Measurements from ENCODE around the gene ZNF384.
"Not testable (repeated sequence)": the region's sequence is repeated elsewhere in the genome, so short reads cannot be mapped to it uniquely, and the experiment has no call there.

ZNF384 gene

DNA sequence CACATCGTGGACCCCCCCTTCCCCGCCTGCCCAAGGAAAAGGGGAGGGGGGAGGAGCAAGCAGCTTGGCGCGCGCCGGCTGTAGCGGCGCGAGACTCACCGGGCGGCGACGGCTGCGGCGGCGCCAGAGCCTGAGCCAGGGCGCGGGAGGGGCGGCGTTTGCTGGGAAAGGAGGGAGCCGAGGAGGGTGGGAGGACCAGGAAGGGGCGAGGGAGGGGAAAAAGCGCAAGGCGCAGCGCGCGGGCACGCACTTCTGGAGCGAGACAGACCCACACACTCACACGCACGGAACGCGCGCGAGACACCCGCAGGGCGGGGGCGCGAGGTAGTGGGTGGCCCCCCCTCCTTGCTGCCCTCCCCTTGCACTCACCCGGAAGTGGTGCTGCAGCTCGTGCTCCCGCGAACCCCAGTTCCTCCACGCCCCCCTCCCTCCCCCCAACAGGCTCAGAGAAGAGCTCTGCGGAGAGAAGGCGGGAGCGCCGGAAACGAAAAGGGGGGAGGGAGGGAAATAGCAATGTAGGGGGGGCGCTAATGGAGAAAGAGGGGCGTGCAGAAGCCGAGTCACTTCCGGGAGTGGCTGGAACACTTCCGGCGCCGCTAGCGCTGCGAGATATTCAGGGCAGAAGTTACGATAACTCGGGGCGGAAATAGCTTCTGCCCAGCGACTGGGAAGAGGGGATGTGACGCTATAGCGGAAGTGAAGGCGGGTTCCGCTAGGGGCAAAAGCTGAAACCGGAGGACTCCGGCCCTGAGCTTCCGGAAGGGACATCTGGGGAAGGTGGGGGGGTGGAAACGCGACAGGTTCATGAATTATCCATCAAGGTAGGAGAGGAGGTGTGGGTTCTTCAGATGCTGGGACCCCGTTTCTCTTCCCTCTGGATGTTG, at the start of gene ZNF384:
TSS of gene ZNF384 (minus strand) at position 377 of the 884 bp plus-strand sequence. CDS start 9,855 bp downstream, outside the sequence.
- DNase-seq = peak; percentile 84

- DNase-seq = no peak
Observed at GRCh38 chr12:6736754-6737153, 47.6 kb upstream of the ZNF384 start.

- DNase-seq = no peak
Observed at GRCh38 chr12:6735448-6736191, 46.4 kb upstream of the ZNF384 start.

- DNase-seq = no peak
Observed at GRCh38 chr12:6734506-6735387, 45.6 kb upstream of the ZNF384 start.

GRCh38 chr12:6730169-6730568, 41.0 kb upstream of the ZNF384 start:
- no peak for DNase-seq

DNA sequence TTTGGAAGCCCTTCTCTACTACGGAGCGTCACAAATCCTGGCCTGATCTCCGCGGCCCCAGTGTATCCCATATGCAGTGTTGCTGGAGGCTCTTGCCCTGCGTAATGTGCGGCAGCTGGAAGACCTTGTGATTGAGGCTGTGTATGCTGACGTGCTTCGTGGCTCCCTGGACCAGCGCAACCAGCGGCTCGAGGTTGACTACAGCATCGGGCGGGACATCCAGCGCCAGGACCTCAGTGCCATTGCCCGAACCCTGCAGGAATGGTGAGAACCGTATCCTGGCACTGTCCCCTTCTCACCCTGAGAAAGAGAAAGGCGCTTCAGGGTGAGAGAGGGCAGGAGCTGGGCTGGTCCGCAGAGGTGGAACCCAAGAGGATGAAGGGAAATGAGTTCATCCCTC, 40.0 kb upstream of the ZNF384 start:
- no peak for DNase-seq

- DNase-seq = no peak
Observed at GRCh38 chr12:6725350-6725749, 36.2 kb upstream of the ZNF384 start.

DNA sequence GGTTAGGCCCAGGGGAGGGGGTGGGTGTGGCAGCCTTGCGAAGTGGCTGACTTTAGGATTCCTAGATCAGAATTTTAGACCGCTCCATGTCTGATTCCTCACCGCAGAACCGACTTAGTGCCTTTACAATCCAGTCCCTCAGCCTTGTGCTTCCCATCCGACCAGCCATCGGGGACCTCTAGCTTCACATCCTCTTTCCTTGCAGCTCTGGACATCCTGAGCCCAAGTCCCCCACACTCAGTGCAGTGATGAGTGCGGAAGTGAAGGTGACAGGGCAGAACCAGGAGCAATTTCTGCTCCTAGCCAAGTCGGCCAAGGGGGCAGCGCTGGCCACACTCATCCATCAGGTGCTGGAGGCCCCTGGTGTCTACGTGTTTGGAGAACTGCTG, 35.2 kb upstream of the ZNF384 start:
- DNase-seq = no peak

- DNase-seq = peak; percentile 92
Observed at GRCh38 chr12:6723607-6724408, 34.6 kb upstream of the ZNF384 start, which contains the start of gene COPS7A. Gene COPS7A (plus strand): TSS chr12:6724046. CDS start chr12:6724657, 611 bp downstream.

DNA sequence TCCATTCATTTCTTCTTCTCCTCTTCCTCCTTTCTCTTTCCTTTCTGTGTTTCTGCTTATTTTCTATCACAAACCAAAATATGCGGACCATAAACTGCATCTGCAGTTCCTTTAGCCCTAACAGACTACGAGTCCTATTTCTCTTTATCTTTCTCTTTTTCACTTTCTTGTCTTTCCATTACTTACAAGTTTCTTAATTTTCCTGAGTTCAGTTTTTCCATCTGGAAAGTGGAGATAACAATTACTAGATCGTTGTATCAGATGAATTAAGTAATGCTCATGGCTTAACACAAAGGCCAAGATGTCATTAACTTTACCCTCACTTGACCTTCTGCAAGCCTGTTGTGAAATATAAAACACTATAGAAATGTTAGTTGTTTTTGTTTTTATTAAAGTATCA, 33.7 kb upstream of the ZNF384 start:
- DNase-seq = no peak

DNA sequence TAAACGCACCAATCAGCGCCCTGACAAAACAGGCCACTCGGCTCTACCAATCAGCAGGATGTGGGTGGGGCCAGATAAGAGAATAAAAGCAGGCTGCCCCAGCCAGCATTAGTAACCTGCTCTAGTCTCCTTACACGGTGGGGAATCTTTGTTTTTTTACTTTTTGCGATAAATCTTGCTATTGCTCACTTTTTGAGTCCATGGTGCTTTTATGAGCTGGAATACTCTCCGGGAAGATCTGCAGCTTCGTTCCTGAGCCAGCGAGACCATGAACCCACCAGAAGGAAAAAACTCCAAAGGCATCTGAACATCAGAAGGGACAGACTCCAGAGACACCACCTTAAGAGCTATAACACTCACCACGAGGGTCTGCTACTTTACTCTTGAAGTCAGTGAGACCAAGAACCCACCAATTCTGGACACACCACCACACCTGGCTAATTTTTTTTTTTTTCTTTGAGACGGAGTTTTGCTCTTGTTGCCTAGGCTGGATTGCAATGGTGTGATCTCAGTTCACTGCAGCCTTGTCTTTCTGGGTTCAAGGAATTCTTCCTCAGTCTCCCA, 27.8 kb upstream of the ZNF384 start:
- no peak for DNase-seq

DNA sequence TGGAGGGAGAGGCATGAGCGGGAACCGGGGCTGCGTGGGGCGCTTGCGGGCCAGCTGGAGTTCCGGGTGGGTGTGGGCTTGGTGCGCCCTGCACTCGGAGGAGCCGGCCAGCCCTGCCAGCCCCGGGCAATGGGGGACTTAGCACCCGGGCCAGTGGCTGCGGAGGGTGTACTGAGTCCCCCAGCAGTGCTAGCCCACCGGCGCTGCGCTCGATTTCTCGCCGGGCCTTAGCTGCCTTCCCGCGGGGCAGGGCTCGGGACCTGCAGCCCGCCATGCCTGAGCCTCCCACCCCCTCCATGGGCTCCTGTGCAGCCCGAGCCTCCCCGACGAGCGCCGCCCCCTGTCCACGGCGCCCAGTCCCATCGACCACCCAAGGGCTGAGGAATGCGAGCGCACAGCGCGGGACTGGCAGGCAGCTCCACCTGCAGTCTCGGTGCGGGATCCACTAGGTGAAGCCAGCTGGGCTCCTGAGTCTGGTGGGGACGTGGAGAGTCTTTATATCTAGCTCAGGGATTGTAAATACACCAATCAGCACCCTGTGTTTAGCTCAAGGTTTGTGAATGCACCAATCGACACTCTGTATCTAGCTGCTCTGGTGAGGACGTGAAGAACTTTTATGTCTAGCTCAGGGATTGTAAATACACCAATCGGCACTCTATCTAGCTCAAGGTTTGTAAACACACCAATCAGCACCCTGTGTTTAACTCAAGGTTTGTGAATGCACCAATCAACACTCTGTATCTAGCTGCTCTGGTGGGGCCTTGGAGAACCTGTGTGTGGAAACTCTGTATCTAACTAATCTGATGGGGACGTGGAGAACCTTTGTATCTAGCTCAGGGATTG, 27.1 kb upstream of the ZNF384 start:
- not testable (repeated sequence) for DNase-seq

DNA sequence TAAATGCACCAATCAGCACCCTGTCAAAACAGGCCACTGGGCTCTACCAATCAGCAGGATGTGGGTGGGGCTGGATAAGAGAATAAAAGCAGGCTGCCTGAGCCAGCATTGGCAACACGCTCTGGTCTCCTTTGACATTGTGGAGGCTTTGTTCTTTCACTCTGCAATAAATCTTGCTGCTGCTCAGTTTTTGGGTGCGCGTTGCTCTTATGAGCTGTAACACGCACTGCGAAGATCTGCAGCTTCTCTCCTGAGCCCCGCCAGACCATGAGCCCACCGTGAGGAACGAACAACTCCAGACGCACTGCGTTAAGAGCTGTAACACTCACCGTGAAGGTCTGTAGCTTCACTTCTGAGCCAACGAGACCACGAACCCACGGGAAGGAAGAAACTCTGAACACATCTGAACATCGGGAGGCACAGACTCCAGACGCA, 19.8 kb upstream of the ZNF384 start:
- DNase-seq = no peak

- DNase-seq = not testable (repeated sequence)
Observed at GRCh38 chr12:6708351-6708750, 19.2 kb upstream of the ZNF384 start.

GRCh38 chr12:6703631-6704030, 14.5 kb upstream of the ZNF384 start:
- DNase-seq = no peak

GRCh38 chr12:6701078-6701768, 12.0 kb upstream of the ZNF384 start:
- no peak for DNase-seq

DNA sequence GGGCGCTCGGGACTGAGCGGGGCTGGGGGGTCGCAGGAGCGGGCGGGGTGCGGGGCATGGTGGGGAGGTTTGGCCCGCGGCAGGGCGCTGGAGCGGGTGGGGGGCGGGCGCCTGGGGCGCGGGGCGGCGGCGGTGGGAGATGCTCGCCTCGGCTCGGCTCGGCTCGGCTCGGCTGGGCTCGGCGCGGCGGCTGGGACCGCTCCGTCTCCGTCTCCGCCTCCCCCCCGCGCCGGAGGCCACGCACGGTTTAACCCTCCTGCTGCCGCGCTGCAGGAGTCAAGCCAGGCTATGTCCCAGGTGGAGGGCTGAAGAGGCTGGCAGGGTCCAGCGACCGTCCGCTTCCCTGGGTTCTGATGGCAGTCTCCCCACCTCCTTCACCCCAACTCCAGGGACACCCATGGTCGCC, 11.5 kb upstream of the ZNF384 start, which contains the start of gene PIANP:
TSS of gene PIANP (minus strand) at position 170 of the 406 bp plus-strand sequence. CDS start 2,754 bp downstream, outside the sequence.
- DNase-seq = no peak

GRCh38 chr12:6699989-6700645, 10.9 kb upstream of the ZNF384 start:
- DNase-seq = no peak

Data from GOT3 (cell line).